Activated T-cell treated with anti-CD3 and anti-CD28 coated beads, Interleukin-2, amount 50 U/mL, for 72 hours (primary cell): Measurements from ENCODE around the gene HINT3. TPM values are rescaled to one million over a fixed set of nuclear protein-coding genes. Genes with fewer than 3 reads are reported as not detected.
"Not testable (repeated sequence)": the region's sequence is repeated elsewhere in the genome, so short reads cannot be mapped to it uniquely, and the experiment has no call there.

Experiments
- ATAC-seq, 2 donors: fragments of 150-1000 bp; cut with Tn5 transposase; replicated peaks in 1 of 2; 2 replicates each; pipeline ENCODE4 v1.10.0; 2021; ENCODE audit warnings: moderate library complexity in 2 of 2, mild to moderate bottlenecking in 1 of 2
- DNase-seq, 2 donors: peaks; one replicate each; pipeline ENCODE4 v3.0.0; 2021 to 2022; ENCODE audit warnings: mixed read lengths in 1 of 2
- H3K27ac Mint-ChIP-seq: one replicate; pipeline ENCODE4 v1.8.0; 2022; ENCODE audit warnings: mild to moderate bottlenecking, moderate library complexity, mixed read lengths
- H3K27me3 Mint-ChIP-seq: one replicate; pipeline ENCODE4 v1.8.0; 2022; ENCODE audit warnings: low read depth, mixed read lengths
- H3K36me3 Mint-ChIP-seq, 2 donors: one replicate each; pipeline ENCODE4 v1.8.0; 2022; ENCODE audit warnings: mixed read lengths in 2 of 2, mild to moderate bottlenecking in 1 of 2; ENCODE audit not compliant: insufficient read depth in 2 of 2
- H3K4me1 Mint-ChIP-seq: one replicate; pipeline ENCODE4 v1.8.0; 2022; ENCODE audit warnings: low read depth, mixed read lengths
- H3K4me3 Mint-ChIP-seq, 2 donors: one replicate each; pipeline ENCODE4 v1.8.0; 2022; ENCODE audit warnings: mild to moderate bottlenecking in 2 of 2, mixed read lengths in 2 of 2, moderate library complexity in 2 of 2
- H3K9me3 Mint-ChIP-seq, 2 donors: one replicate each; pipeline ENCODE4 v1.8.0; 2022; ENCODE audit warnings: mixed read lengths in 2 of 2
- total RNA-seq, 2 donors: library from RNA; stranded (reverse); gene quantifications; one replicate each; pipeline ENCODE4 v1.2.3, GENCODE V29; 2022

HINT3 gene
- total RNA-seq, 2 donors from 2014 or later: 15.2 to 19.3 TPM

DNA sequence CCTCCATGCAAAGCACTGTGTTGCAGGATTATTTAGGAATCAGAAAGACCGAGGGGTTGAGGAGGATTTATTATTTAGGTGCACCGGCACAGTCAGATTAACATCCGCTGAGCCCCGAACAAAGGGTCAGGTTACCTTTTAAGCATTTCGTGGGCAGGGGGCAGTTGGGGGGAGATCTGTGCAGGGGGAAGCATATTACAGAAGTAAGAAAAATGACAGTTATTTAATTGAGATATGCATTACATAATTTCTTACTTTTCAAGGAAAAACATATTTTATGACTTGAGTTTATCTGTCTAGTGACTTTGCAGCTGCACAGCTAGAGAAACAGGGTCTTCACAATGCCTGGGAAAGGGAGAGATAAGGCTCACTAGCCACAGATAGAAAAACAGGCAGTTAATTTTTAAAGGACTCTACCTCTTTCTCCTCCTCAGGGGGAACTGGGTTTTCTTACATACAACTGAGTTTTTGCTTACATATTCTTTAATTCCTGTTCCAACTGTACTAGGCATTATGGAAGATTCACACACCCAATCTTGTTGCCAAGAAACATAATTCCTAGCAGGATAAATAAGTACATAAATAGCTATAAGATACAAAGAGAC is 1.7 kb upstream of the HINT3 start:
- Mint-ChIP-seq H3K9me3 (no peaks in the 10 kb centered on the region), H3K4me1 (no peaks in the 10 kb centered on the region), H3K27me3 (peaks cover 27% of the 10 kb centered on the region), H3K4me3 (peak overlapping the region; percentile 4 to 9), H3K27ac (no peak overlapping the region), H3K36me3 (no peaks in the 10 kb centered on the region)
- no peak for DNase-seq
- ATAC-seq: no peak

DNA sequence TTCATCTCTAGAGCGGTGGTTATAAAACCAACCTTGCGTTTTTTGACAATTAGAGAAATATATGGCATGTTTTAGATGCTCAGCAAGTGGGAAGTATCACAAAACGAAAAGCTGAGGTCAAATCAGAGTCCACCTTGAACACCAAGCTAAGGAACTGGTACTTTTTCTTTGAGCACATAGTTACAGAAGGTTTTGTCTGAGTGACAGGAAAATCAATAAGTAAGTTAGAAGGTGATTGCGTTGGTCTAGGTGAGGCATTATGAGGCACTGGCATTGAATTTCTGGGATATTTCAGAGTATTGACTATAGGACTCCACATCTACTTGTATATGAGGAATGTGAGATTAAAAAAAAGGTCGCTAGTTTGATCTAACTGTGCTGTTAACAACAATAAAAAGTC is 597 bp upstream of the HINT3 start:
- Mint-ChIP-seq H3K36me3 (no peaks in the 10 kb centered on the region), H3K27me3 (peaks cover 24% of the 10 kb centered on the region), H3K4me3 (peak overlapping the region in 1 of 2 donors; percentile 64), H3K27ac (peak overlapping the region; percentile 23), H3K4me1 (no peaks in the 10 kb centered on the region), H3K9me3 (no peaks in the 10 kb centered on the region)
- ATAC-seq (no peak), DNase-seq (no peak)

DNA sequence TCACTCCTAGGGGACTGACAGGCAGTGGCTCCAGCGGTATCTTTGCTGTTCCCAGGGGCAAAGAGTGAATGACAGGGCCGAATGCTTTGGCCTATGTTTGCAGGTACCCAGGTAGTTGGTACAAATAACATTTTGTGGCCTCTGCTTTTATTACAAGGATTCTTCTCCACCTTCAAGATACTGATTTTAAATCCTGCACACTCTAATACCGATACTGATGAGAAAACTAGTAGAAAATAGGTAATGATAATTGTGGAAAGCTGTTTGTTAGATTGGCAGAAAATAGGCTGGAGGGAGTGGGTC is 772 bp downstream of the HINT3 start:
- no peaks in the 10 kb centered on the region for H3K9me3 Mint-ChIP-seq
- H3K27me3 Mint-ChIP-seq: peaks cover 10% of the 10 kb centered on the region
- no peak overlapping the region for H3K4me3 Mint-ChIP-seq
- no peaks in the 10 kb centered on the region for H3K36me3 Mint-ChIP-seq
- H3K27ac Mint-ChIP-seq: no peak overlapping the region
- no peak for DNase-seq
- no peak for ATAC-seq
- peaks cover 4% of the 10 kb centered on the region for H3K4me1 Mint-ChIP-seq

DNA sequence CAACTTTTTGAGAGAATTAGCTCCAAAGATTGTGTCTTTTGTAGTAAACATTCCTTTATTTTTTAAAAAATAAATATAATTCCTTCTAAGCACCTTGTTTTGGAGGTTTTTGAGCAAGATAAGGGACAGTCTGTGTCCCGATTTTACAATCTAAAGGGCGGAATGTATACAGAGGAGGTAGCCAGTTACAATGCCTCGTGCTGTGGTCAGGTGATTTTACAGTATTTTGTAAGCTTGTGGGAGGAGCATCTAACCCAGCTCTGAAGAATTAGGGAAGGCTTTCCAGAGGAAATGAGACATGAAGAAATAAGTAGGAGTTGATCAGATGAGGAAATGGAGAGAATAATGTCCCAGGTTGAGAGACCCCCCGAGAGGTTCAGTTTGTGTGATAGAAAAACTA is 1.3 kb downstream of the HINT3 start:
- Mint-ChIP-seq H3K36me3 (no peaks in the 10 kb centered on the region), H3K27ac (no peak overlapping the region), H3K27me3 (peaks cover 7% of the 10 kb centered on the region), H3K9me3 (no peaks in the 10 kb centered on the region), H3K4me1 (peaks cover 4% of the 10 kb centered on the region), H3K4me3 (no peak overlapping the region)
- no peak for DNase-seq
- ATAC-seq: no peak

DNA sequence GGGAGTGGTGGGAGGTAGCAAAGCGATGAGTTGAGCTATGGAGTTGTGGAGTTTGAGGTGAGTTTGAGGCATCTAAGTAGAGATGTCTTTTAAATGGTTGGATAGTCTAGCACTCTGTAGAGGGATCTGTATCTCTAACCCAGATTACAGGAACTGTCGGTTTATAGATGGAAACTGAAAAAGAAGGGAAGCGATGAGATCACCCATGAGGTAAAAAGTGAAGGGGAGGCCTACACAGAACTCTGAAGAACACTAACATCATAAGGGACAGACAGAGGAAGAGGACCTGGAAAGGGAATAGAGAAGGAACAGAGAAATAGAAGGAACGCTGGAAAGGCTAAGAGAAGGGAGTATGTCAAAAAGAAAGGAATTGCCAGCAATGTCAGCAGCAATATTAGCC is 2.5 kb downstream of the HINT3 start:
- peaks cover 7% of the 10 kb centered on the region for H3K27me3 Mint-ChIP-seq
- DNase-seq: no peak
- no peaks in the 10 kb centered on the region for H3K9me3 Mint-ChIP-seq
- no peak overlapping the region for H3K27ac Mint-ChIP-seq
- no peak overlapping the region for H3K4me3 Mint-ChIP-seq
- ATAC-seq: no peak
- H3K4me1 Mint-ChIP-seq: peaks cover 4% of the 10 kb centered on the region
- no peaks in the 10 kb centered on the region for H3K36me3 Mint-ChIP-seq

DNA sequence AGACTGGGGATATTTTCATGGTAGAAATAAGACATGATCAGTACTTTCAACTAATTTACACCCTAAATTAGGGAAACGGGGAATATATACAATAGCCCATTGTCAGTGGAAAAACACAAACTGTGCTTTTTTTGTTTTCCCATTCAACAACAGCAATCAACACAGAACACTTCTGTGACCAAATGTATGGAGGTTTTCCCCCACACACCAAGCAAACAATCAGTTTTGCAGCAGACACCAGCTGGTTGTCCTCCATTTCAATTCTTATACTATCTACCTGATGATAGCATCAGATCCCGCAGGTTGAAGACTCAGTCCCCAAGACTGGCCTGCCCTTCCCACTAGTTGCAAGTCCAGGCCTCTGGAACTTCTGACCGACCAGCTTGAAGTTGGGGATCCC is 4.5 kb downstream of the HINT3 start:
- H3K4me1 Mint-ChIP-seq: peaks cover 4% of the 10 kb centered on the region
- H3K4me3 Mint-ChIP-seq: no peak overlapping the region
- ATAC-seq (no peak), DNase-seq (no peak)
- no peak overlapping the region for H3K27ac Mint-ChIP-seq
- H3K9me3 Mint-ChIP-seq: no peaks in the 10 kb centered on the region
- H3K27me3 Mint-ChIP-seq: no peaks in the 10 kb centered on the region
- H3K36me3 Mint-ChIP-seq: no peaks in the 10 kb centered on the region

DNA sequence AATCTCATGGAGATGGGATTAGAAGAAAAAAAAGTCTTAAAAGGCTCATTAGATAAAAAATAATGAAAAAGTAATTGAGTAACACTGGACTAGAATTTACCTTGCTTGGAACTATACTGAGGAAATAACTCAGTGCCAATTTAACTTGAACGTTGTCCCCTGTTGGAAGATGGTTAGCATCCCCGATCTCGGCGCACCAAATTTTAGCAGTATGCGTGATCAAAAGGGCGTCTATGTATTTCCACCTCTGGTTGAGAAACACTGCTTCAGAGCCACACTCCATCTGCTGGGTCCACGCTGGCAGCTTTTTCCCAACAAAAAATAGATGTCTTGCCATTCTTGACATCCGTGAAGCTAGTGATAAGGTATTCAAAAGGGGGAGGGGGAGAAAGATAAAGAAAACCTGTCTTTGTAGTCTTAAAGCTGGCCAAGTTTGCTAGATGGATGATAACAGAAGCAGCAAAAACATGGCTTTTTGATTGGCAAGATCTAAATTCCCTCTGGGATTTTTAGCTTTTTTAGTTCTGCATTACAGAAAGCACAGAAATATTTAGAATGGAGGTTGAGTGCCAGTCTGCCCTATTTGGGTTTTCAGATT is 6.4 kb downstream of the HINT3 start:
- DNase-seq (no peak), ATAC-seq (no peak)
- Mint-ChIP-seq H3K9me3 (no peaks in the 10 kb centered on the region), H3K4me3 (no peak overlapping the region), H3K27me3 (no peaks in the 10 kb centered on the region), H3K4me1 (peaks cover 4% of the 10 kb centered on the region), H3K36me3 (peaks cover 0 to 3% of the 10 kb centered on the region in 2 donors), H3K27ac (peak overlapping the region; percentile 8)

DNA sequence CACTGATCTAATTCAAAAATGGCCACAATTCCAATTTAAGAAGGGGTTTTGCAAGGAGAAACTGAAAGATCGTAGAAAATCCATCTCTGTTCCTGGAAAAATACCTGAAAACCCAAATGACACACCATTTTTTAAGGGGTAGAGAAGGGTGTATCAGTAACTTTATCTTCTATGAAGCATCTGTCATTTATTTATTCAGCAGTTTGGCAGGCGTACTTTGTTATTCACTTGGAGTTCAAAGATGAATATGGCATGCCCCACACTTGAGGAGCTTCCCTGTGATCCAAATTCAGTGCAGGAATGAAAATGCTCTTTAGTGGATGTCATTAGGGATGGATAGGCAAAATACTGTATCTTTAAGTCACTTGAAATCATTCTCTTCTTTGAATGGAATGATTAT is 7.2 kb downstream of the HINT3 start:
- Mint-ChIP-seq H3K4me1 (peaks cover 4% of the 10 kb centered on the region), H3K27me3 (no peaks in the 10 kb centered on the region), H3K27ac (peak overlapping the region; percentile 8), H3K36me3 (peaks cover 0 to 6% of the 10 kb centered on the region in 2 donors), H3K9me3 (no peaks in the 10 kb centered on the region), H3K4me3 (no peak overlapping the region)
- no peak for ATAC-seq
- DNase-seq: no peak

DNA sequence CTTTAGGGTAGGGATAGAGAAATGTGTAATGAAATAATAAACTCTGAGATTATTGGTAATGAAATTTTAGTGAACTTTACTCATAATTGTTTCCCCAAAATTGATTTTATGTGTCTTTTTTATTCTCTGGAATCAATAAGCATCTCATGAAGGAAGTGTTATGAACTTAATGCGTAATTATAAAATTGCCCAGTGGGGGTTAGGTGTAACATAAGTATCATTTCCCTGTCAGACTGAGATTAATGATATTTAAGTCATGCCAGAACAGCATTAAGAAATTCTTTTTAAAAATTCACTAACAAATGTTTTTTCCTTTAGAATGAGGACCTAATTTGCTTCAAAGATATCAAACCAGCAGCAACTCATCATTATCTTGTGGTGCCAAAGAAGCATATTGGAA is 10.0 kb downstream of the HINT3 start:
- Mint-ChIP-seq H3K36me3 (peaks cover 0 to 6% of the 10 kb centered on the region in 2 donors), H3K4me3 (no peak overlapping the region), H3K27ac (no peak overlapping the region), H3K4me1 (peaks cover 4% of the 10 kb centered on the region), H3K27me3 (no peaks in the 10 kb centered on the region), H3K9me3 (no peaks in the 10 kb centered on the region)
- no peak for DNase-seq
- no peak for ATAC-seq

DNA sequence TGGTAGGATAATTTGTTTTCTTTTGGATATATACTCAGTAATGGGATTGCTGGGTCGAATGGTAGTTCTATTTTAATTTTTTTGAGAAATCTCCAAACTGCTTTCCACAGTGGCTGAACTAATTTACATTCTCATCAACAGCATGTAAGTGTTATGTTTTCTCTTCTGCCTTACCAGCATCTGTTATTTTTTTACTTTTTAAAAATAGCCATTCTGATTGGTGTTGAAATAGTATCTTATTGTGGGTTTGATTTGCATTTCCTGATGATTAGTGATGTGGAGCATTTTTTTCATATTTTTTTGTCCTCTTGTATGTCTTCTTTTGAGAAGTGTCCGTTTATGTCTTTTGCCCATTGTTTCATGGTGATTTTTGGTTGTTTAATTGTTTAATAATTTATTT is 11.9 kb downstream of the HINT3 start:
- H3K4me1 Mint-ChIP-seq: no peaks in the 10 kb centered on the region
- no peaks in the 10 kb centered on the region for H3K9me3 Mint-ChIP-seq
- H3K27me3 Mint-ChIP-seq: no peaks in the 10 kb centered on the region
- H3K4me3 Mint-ChIP-seq: no peak overlapping the region
- no peak overlapping the region for H3K27ac Mint-ChIP-seq
- no peak for ATAC-seq
- DNase-seq: no peak
- peaks cover 0 to 6% of the 10 kb centered on the region in 2 donors for H3K36me3 Mint-ChIP-seq

DNA sequence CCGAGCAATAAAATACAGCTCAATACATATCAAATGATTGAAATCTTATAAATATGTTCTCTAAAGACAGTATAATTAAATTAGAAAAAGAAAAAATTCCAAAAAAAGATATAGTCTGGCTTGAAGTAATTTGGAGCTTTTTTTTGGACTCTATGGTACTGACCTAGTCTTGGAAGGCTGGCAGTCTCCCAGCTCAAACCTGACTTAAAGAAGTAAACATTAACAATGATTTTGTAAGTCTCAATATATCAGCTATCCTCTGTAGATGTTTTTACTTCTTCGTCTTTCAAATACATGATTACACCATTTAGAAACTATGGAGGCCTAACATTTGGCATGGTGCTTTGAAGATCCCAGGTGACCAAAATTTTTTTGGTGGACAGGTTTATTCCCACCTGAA is 14.2 kb downstream of the HINT3 start:
- Mint-ChIP-seq H3K4me1 (peaks cover 6% of the 10 kb centered on the region), H3K4me3 (no peak overlapping the region), H3K36me3 (peaks cover 2 to 6% of the 10 kb centered on the region in 2 donors), H3K9me3 (no peaks in the 10 kb centered on the region), H3K27ac (no peak overlapping the region), H3K27me3 (no peaks in the 10 kb centered on the region)
- no peak for DNase-seq
- ATAC-seq: no peak

DNA sequence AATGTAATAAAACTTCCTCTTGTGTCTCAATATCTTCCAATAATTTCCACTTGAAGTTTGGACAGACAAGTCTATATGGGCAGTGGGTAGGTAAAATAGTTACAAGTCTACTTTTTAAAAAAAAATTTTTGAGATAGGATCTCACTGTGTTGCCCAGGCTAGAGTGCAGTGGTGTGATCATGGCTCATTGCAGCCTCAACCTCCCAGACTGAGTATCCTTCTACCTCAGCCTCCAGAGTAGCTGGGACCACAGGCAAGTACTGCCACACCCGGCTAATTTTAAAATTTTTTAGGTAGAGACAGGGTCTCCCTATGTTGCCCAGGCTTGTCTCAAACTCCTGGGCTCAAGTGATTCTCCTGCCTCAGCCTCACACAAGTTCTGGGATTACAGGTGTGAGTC is 15.9 kb downstream of the HINT3 start:
- H3K36me3 Mint-ChIP-seq, H3K9me3 Mint-ChIP-seq, H3K27me3 Mint-ChIP-seq: not testable (repeated sequence)

DNA sequence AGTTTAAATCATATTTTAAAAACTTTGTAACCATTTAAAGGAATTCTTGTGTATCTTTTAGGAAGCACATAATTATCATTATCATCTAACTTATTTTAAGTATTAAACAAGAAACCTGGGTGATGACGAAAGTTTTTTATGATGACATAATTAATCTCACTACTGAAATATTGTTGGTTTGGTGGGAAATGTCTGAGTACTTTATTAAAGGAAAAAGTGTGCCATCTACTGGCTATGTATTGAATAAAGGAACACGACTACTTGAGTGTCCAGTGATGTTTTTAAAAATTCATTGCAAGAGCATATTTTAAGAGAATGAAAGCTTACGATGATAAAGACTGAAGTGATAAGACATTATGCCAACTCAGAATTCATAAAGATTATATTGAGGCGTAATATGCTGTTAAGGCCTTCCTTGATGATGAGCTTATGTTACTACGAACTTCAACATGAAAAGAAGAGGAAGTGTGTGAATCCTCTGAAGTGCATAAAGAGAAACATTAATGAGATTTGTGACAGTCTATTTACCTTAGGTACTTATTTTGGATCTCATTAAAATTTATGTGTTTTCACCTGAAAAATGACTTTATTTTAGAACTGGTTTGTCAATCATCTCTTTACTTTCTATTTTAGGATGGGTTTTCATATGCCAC is 17.8 kb downstream of the HINT3 start:
- DNase-seq (no peak), ATAC-seq (peak; percentile 53 to 60)

More for the DNA sequence above, 15.9 kb downstream of the HINT3 start:
- not testable (repeated sequence) for DNase-seq, H3K4me3 Mint-ChIP-seq, H3K27ac Mint-ChIP-seq, ATAC-seq, H3K4me1 Mint-ChIP-seq

DNA sequence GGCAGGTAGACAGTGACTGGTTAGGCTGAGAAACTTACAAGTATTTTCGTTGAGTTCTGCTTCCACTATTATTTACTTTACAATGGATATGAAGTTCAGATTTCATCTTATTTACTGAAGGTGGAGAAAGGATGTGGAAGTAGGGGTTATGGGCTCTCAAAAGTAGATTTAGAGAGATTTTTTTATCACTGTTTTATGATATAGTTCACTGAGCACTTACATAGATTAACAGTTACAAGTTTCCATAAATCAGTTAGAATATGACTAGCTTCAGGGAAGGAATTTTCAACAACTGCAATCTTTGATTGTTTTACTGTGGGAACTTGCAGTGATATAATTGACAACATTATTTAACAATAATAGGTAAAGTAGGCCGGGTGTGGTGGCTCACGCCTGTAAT is 22.5 kb downstream of the HINT3 start:
- Mint-ChIP-seq H3K9me3 (no peaks in the 10 kb centered on the region), H3K4me1 (peaks cover 6% of the 10 kb centered on the region), H3K27me3 (no peaks in the 10 kb centered on the region), H3K27ac (no peak overlapping the region), H3K36me3 (peaks cover 0 to 2% of the 10 kb centered on the region in 2 donors), H3K4me3 (no peak overlapping the region)
- ATAC-seq (no peak), DNase-seq (no peak)

More for the DNA sequence above, 17.8 kb downstream of the HINT3 start:
- Mint-ChIP-seq H3K27me3 (no peaks in the 10 kb centered on the region), H3K36me3 (peaks cover 0 to 2% of the 10 kb centered on the region in 2 donors), H3K27ac (peak overlapping the region; percentile 89), H3K9me3 (no peaks in the 10 kb centered on the region), H3K4me3 (peak overlapping the region in 1 of 2 donors; percentile 67), H3K4me1 (peaks cover 6% of the 10 kb centered on the region)
